ENCODE results near the gene HHIP. TPM values are rescaled to one million over a fixed set of nuclear protein-coding genes. Genes with fewer than 3 reads are reported as not detected.

HHIP gene
- total and polyA plus RNA-seq, 2 of the 13 experiments (the other 11 are each of a cell fraction or from before 2014, with no cell fraction given): not detected

DNA sequence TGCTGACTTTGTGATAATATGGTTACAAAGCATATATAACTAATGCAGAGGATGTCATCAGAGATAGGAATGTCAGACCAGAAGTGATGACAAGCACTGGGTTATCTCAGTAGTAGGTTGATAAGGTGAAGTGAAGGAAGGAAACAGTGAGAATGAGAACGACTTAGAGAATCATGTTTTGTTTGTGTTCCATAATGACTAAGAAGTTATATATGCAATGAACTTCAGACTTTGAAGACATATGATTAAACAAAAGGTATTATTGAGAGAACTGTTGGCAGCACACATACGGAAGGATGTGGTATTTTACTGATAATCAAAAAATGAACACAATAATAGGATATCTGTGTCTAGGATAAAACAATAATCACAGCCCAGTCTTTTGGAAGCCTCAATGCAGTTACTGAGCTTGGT is 18.3 kb upstream of the HHIP start (continued):
- TF ChIP-seq RFXANK (CRISPR knock-in tag; IDR thresholded peaks at IDR 0.05) (no peak), CENPX (CRISPR knock-in tag; IDR thresholded peaks at IDR 0.05) (no peak), NFYB (CRISPR knock-in tag; IDR thresholded peaks at IDR 0.05) (no peak), IKZF1 (IDR thresholded peaks at IDR 0.05) (no peak), TBX2 (CRISPR knock-in tag; IDR thresholded peaks at IDR 0.05; ENCODE audit: borderline replicate concordance) (no peak)

DNA sequence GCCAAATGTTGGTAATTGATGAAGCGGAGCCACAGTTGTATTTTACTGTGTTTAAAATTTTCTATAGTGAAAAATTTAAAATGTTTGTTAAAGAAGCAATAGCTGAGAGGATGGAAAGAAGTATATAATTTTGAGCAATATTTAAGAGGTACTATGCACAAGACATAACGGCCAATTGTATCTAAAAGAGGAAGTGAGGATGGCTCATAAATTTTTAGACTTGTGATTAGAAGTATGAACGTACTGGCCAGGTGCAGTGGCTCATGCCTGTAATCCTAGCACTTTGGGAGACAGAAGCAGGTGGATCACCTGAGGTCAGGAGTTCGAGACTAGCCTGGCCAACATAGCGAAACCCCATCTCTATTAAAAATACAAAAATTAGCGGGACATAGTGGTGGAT is 12.7 kb upstream of the HHIP start:
- no peak for DNase-seq (ENCODE audit: low spot score)
- no TSS peak for BruUV-seq (replicated peaks)
- no peak for ATAC-seq
- no peaks in the 10 kb centered on the region for H3K27me3 ChIP-seq (ENCODE audit: control insufficient read depth in 1 of 2, insufficient read depth in 2 of 2, low read length in 2 of 2)
- no peaks in the 10 kb centered on the region for H4K20me1 ChIP-seq (ENCODE audit: insufficient read depth, low read length)
- ChIA-PET POLR2A (no interaction called here), CTCF (ENCODE audit: low intra/inter-chr PET ratio, low total read pairs) (no interaction called here)
- TF ChIP-seq ZNF605 (CRISPR knock-in tag; IDR thresholded peaks at IDR 0.05) (no peak), ZNF777 (CRISPR knock-in tag; IDR thresholded peaks at IDR 0.05) (no peak), ZNF382 (CRISPR knock-in tag; IDR thresholded peaks at IDR 0.05; ENCODE audit: borderline replicate concordance) (no peak), ZZZ3 (CRISPR knock-in tag; IDR thresholded peaks at IDR 0.05; ENCODE audit: borderline replicate concordance) (no peak), ZNF878 (CRISPR knock-in tag; IDR thresholded peaks at IDR 0.05) (no peak), MXI1 (IDR thresholded peaks at IDR 0.05; ENCODE audit: borderline replicate concordance, low read depth, low read length) (no peak), ZNF460 (CRISPR knock-in tag; IDR thresholded peaks at IDR 0.05; ENCODE audit: borderline replicate concordance) (no peak), ZNF724P (CRISPR knock-in tag; IDR thresholded peaks at IDR 0.05; ENCODE audit: borderline replicate concordance) (no peak), HNRNPLL (IDR thresholded peaks at IDR 0.05; ENCODE audit: low read depth, low read length, poor library complexity, severe bottlenecking) (no peak), ZNF652 (CRISPR knock-in tag; IDR thresholded peaks at IDR 0.05; ENCODE audit: borderline replicate concordance, low read depth) (no peak), NR2F2 (IDR thresholded peaks at IDR 0.05; ENCODE audit: borderline replicate concordance, low read depth) (no peak), RXRB (CRISPR knock-in tag; IDR thresholded peaks at IDR 0.05; ENCODE audit: borderline replicate concordance) (no peak), ZNF572 (CRISPR knock-in tag; IDR thresholded peaks at IDR 0.05) (no peak), FOXP1 (IDR thresholded peaks at IDR 0.05) (no peak), FOXP1 (CRISPR knock-in tag; IDR thresholded peaks at IDR 0.05) (no peak), ZNF619 (CRISPR knock-in tag; IDR thresholded peaks at IDR 0.05) (no peak)
- TF ChIP-seq, protein P1, sequence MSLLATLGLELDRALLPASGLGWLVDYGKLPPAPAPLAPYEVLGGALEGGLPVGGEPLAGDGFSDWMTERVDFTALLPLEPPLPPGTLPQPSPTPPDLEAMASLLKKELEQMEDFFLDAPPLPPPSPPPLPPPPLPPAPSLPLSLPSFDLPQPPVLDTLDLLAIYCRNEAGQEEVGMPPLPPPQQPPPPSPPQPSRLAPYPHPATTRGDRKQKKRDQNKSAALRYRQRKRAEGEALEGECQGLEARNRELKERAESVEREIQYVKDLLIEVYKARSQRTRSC (CRISPR knock-in tag; IDR thresholded peaks at IDR 0.05; ENCODE audit: low read depth): no peak
- H3K27ac ChIP-seq (ENCODE audit: extremely low read length, insufficient read depth, low read length): no peak overlapping the region
- no peak overlapping the region for H3K4me2 ChIP-seq (ENCODE audit: low read depth, low read length)
- H3K4me3 ChIP-seq (replicated peaks in 1 of 3; ENCODE audit: insufficient read depth in 1 of 3, low read depth in 2 of 3, low read length in 3 of 3): no peak overlapping the region
- no peaks in the 10 kb centered on the region for H3K79me2 ChIP-seq (ENCODE audit: insufficient read depth, low read length)
- FAIRE-seq: no peak
- 6% methylated on average over 6 of the region's 6 CpGs for WGBS (ENCODE audit: low lambda C conversion rate)
- in situ Hi-C loops (cut with HindIII; ENCODE audit: extremely low pct_ligation_motif_present, low pct_unique_long_range_greater_than_20kb): no loop called here
- intact Hi-C loops (cut with micrococcal nuclease; ENCODE audit: unreplicated experiment): no loop called here
- H3K9me3 ChIP-seq (ENCODE audit: low read length): no peaks in the 10 kb centered on the region
- no peak overlapping the region for H2AFZ ChIP-seq (ENCODE audit: low read length)
- no peak overlapping the region for H3K9ac ChIP-seq (ENCODE audit: insufficient read depth, low read depth, low read length)
- H3K36me3 ChIP-seq (replicated peaks in 1 of 2; ENCODE audit: control insufficient read depth in 1 of 2, insufficient read depth in 2 of 2, low read length in 2 of 2): no peaks in the 10 kb centered on the region
- H3K4me1 ChIP-seq (ENCODE audit: insufficient read depth, low read length): no peaks in the 10 kb centered on the region

All from HepG2 (cell line).